HFF-Myc (cell line): Measurements from ENCODE around the gene RS1.
A peak's percentile ranks its signal among the peaks of the same experiment; 100 is the strongest.

ENCODE experiments used
- DNase-seq: peaks from one replicate; pipeline ENCODE4 v3.0.0-alpha.2; 2011; ENCODE audit warnings: low read depth; ENCODE audit errors: extremely low read depth
- H3K4me3 ChIP-seq: replicated peaks from 2 replicates; pipeline ENCODE4 v1.5.1; 2011; ENCODE audit warnings: low read depth, mild to moderate bottlenecking, control low read depth, low read length
- TF ChIP-seq, protein P1 (sequence below): IDR thresholded peaks from 2 replicates; pipeline ENCODE4 v1.5.1; 2012; ENCODE audit warnings: mild to moderate bottlenecking, low read depth, low read length, control low read depth; ENCODE audit errors: missing control alignments

RS1 gene

DNA sequence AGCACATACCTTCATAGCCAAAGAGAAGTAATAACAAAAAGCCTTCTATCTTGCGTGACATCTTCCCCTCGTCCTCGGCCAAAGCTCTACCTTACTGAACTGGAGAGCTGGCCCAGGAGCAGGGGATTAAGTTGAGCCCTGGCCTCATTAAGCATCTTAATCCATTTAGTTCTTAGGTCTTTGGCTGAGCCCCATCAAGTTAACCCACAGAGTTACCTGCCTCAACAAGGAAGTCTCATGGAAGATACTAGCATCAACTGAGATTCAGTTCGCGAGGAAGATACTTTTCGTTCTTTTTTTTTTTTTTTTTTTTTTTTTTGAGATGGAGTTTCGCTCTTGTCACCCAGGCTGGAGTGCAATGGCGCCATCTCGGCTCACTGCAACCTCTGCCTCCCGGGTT, at the start of gene RS1:
TSS of gene RS1 (minus strand) at position 101 of the 400 bp plus-strand sequence. CDS start at position 61, 40 bp downstream.
- no peak within 1 kb of the TSS for H3K4me3 ChIP-seq
- no peak for DNase-seq
- TF ChIP-seq, protein P1, sequence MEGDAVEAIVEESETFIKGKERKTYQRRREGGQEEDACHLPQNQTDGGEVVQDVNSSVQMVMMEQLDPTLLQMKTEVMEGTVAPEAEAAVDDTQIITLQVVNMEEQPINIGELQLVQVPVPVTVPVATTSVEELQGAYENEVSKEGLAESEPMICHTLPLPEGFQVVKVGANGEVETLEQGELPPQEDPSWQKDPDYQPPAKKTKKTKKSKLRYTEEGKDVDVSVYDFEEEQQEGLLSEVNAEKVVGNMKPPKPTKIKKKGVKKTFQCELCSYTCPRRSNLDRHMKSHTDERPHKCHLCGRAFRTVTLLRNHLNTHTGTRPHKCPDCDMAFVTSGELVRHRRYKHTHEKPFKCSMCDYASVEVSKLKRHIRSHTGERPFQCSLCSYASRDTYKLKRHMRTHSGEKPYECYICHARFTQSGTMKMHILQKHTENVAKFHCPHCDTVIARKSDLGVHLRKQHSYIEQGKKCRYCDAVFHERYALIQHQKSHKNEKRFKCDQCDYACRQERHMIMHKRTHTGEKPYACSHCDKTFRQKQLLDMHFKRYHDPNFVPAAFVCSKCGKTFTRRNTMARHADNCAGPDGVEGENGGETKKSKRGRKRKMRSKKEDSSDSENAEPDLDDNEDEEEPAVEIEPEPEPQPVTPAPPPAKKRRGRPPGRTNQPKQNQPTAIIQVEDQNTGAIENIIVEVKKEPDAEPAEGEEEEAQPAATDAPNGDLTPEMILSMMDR, result no peak

DNA sequence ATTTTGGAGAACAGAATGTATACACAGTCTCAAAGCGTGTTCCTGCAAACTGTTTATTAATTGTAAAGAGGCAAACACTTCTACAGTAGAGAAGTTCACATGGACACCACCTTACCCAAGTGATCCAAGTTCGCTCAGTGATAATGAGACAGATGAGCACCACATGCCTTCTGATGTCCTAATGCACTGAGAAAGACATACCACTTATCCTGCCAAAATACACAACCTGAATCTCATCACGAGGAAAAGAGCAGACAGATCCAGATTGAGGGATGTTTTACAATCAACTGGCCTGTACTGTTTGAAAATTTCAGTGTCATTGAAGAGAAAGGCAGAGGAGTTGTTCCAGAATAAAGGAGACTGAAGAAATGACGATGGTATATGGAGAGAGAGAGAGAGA, 47.9 kb upstream of the RS1 start:
- no peak overlapping the region for H3K4me3 ChIP-seq
- TF ChIP-seq, protein P1, result no peak
- no peak for DNase-seq

DNA sequence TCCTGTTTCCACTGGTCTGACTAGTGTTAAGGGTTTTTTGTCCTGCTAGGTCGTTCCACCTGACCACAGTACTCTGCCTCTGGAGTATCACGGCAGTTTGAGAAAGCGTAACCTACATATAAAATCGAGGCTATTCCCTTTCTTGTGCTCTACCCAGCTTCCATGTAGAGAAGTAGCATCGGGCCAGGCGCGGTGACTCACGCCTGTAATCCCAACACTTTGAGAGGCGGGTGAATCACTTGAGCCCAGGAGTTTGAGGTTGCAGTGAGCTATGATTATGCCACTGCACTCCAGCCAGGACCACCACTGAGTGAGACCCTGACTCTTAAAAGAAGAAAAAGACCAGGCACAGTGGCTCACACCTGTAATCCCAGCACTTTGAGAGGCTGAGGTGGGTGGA, 43.0 kb upstream of the RS1 start:
- DNase-seq, result no peak
- TF ChIP-seq, protein P1, result no peak
- H3K4me3 ChIP-seq, result no peak overlapping the region

DNA sequence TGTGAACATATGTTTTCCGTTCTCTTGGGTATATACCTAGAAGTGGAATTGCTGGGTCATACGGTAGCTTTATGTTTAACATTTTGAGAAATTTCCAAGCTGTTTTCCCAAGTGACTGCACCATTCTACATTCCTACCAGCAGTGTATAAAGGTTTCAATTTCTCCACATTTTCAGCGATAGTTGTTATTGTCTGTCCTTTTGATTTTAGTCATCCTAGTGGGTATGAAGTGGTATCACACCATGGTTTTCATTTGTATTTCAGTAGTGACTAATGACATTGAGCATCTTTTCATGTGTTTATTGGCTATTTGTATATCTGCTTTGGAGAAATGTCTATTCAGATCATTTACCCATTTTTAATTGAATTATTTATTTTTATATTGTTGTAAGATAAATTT, 37.9 kb upstream of the RS1 start:
- no peak for DNase-seq
- TF ChIP-seq, protein P1, result no peak
- no peak overlapping the region for H3K4me3 ChIP-seq

DNA sequence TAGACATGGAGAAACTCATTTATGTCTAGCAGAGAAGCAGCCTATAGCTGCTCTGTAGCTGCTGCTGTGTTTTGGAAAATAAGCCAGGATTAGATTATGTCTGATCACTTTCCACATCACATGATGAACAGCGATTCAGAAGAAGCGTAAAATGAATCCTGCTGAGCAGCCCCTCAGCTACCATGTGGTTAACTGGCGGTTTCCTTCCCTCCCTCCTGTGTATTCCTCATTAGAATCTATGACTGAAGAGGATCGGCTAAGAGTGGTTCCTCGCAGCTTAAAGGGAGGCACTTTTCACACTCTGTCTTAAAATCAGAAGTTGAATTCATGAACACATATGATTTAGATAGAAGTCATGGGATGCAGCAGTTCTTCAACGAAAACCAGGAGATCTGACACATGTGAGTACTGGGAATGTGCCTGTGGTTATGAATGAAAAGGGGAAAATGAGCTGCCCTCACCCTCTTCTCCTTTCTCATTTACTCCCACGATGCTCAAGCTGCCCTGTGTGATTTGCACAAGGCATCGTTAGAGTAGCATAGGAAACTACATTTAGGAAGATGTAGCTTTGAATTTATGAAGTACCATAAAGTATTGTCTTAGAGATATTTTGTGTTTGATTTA, 35.6 kb upstream of the RS1 start, which contains the start of gene PPEF1:
TSS of gene PPEF1 (plus strand) at position 220 of the 624 bp plus-strand sequence. CDS start at position 356, 136 bp downstream.
- H3K4me3 ChIP-seq, result no peak within 1 kb of the TSS
- DNase-seq, result no peak
- TF ChIP-seq, protein P1, result no peak

DNA sequence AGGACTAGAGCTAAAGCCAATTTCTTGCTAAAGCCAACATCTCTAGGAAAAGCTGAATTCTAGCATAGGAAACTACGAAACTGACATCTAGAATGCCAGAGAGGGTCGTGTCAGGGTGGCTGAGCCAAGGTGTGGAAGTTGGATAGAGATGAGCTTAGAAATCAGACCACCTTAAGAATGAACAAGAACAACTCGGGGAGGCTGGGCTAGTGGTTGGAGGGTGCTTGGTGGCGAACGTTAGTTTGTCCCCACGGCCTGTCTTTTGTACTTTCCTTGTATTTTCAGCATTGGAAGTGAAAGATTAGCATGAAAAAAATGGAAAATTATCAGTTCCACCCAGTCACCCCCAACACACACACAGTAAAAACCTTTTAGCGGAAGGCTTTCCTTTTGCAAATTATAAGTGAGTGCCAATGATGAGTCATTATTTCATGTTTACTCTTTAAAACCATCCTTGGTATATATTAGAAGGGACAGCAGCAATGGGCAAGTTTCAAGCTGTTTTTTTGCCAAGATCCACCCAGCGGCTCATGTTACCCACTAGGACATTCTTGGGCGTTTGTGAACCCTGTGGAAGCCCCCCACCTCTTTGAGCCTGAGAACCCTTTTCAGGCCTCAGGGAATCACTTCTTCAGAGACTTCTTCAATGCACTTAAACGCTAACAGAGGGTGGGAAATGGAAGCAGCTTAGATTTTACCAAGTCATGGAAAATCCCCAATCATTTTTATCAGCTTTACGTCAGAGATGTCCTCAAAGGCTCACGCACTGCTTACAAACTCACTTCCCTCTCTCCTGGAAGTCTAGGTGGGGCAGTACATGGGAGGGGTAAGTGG, 30.7 kb upstream of the RS1 start:
- TF ChIP-seq, protein P1, result no peak
- DNase-seq, result peak; percentile 11
- no peak overlapping the region for H3K4me3 ChIP-seq
